IMR-90 (cell line): ENCODE results near the gene FCHO1. TPM values are rescaled to one million over a fixed set of nuclear protein-coding genes. Genes with fewer than 3 reads are reported as not detected.

Source experiments
- ATAC-seq: fragments of 200-7000 bp; cut with Tn5 transposase; 2 replicates; pipeline ENCODE4 v1.9.1; 2020; ENCODE audit warnings: low read depth, mild to moderate bottlenecking, moderate library complexity
- BruUV-seq: library from RNA; stranded (reverse); fragments of 400-500 nt; replicated peaks from 2 replicates; lab custom pipeline; 2021; lab: Mats Ljungman, UMichigan
- CTCF ChIA-PET: fragments of 300-600 bp; formaldehyde crosslinking; extraction: SDS; loops from one replicate; lab custom pipeline; 2021; ENCODE audit warnings: antibody characterized with exemption; lab: Yijun Ruan, JAX
- POLR2A ChIA-PET: fragments of 300-600 bp; sonication (Branson Sonifier 250); formaldehyde crosslinking; loops from one replicate; lab custom pipeline; 2022; ENCODE audit warnings: antibody characterized with exemption; ENCODE audit not compliant: unreplicated experiment; lab: Charles Lee
- DNase-seq: peaks from one replicate; pipeline ENCODE4 v3.0.0; 2013
- H2AFZ ChIP-seq: replicated peaks from 2 replicates; pipeline ENCODE3; 2013; ENCODE audit warnings: low read length, mild to moderate bottlenecking; ENCODE audit not compliant: poor library complexity
- H2AK5ac ChIP-seq: 2 replicates; pipeline ENCODE4 v1.6.1; 2013; ENCODE audit warnings: low read depth, low read length, inconsistent platforms
- H2AK9ac ChIP-seq: replicated peaks from 2 replicates; pipeline ENCODE3; 2013; ENCODE audit warnings: mild to moderate bottlenecking, low read depth, low read length, moderate library complexity; ENCODE audit not compliant: poor library complexity
- H2BK120ac ChIP-seq: 2 replicates; pipeline ENCODE4 v1.6.1; 2013; ENCODE audit warnings: low read depth, low read length, inconsistent platforms
- H2BK15ac ChIP-seq: 3 replicates; pipeline ENCODE4 v1.6.1; 2013; ENCODE audit warnings: low read depth, low read length, inconsistent platforms
- H2BK20ac ChIP-seq: 2 replicates; pipeline ENCODE4 v1.6.1; 2013; ENCODE audit warnings: low read depth, mild to moderate bottlenecking, inconsistent platforms, low read length, moderate library complexity
- H2BK5ac ChIP-seq: 2 replicates; pipeline ENCODE4 v1.6.1; 2013; ENCODE audit warnings: mild to moderate bottlenecking, low read depth, low read length, inconsistent platforms; ENCODE audit not compliant: poor library complexity, severe bottlenecking
- H3K14ac ChIP-seq: replicated peaks from 2 replicates; pipeline ENCODE4 v1.6.1; 2013; ENCODE audit warnings: low read depth, low read length, inconsistent platforms
- H3K18ac ChIP-seq: 2 replicates; pipeline ENCODE4 v1.6.1; 2013; ENCODE audit warnings: low read depth, low read length, control low read depth
- H3K23ac ChIP-seq: 2 replicates; pipeline ENCODE4 v1.6.1; 2013; ENCODE audit warnings: low read depth, low read length, inconsistent platforms
- H3K27ac ChIP-seq: 2 replicates; pipeline ENCODE4 v1.5.1; 2013; ENCODE audit warnings: mild to moderate bottlenecking, control low read depth, low read length; ENCODE audit not compliant: insufficient read depth
- H3K27me3 ChIP-seq: 2 replicates; pipeline ENCODE4 v1.6.1; 2013; ENCODE audit warnings: low read length; ENCODE audit not compliant: control insufficient read depth, insufficient read depth
- H3K36me3 ChIP-seq: 2 replicates; pipeline ENCODE4 v1.6.1; 2013; ENCODE audit warnings: low read length, mixed read lengths; ENCODE audit not compliant: control insufficient read depth, insufficient read depth
- H3K4ac ChIP-seq: 2 replicates; pipeline ENCODE4 v1.6.1; 2013; ENCODE audit warnings: low read depth, low read length, inconsistent platforms
- H3K4me1 ChIP-seq: 2 replicates; pipeline ENCODE4 v1.6.1; 2013; ENCODE audit warnings: low read length, mixed read lengths; ENCODE audit not compliant: control insufficient read depth, insufficient read depth
- H3K4me2 ChIP-seq: 2 replicates; pipeline ENCODE4 v1.6.1; 2013; ENCODE audit warnings: low read depth, mild to moderate bottlenecking, control low read depth, low read length, moderate library complexity
- H3K4me3 ChIP-seq: 2 replicates; pipeline ENCODE4 v1.5.1; 2013; ENCODE audit warnings: low read depth, mild to moderate bottlenecking, control low read depth, low read length, moderate library complexity; ENCODE audit not compliant: insufficient read depth
- H3K56ac ChIP-seq: 2 replicates; pipeline ENCODE4 v1.6.1; 2013; ENCODE audit warnings: low read length, inconsistent platforms; ENCODE audit not compliant: insufficient read depth; ENCODE audit errors: extremely low read depth
- H3K79me1 ChIP-seq, 2 experiments: 2 replicates each; pipeline ENCODE4 v1.6.1; 2013; ENCODE audit warnings: low read length in 2 of 2, inconsistent platforms in 1 of 2, low read depth in 1 of 2
- H3K9ac ChIP-seq: 2 replicates; pipeline ENCODE4 v1.6.1; 2013; ENCODE audit warnings: low read depth, low read length, control low read depth
- H3K9me1 ChIP-seq: 2 replicates; pipeline ENCODE4 v1.6.1; 2013; ENCODE audit warnings: low read length, inconsistent platforms; ENCODE audit not compliant: insufficient read depth
- H3K9me3 ChIP-seq: 2 replicates; pipeline ENCODE4 v1.6.1; 2013; ENCODE audit warnings: low read length; ENCODE audit not compliant: control insufficient read depth, insufficient read depth
- H4K20me1 ChIP-seq: 2 replicates; pipeline ENCODE4 v1.6.1; 2013; ENCODE audit warnings: low read length, inconsistent platforms; ENCODE audit not compliant: insufficient read depth
- H4K5ac ChIP-seq: 2 replicates; pipeline ENCODE4 v1.6.1; 2013; ENCODE audit warnings: mild to moderate bottlenecking, low read depth, low read length, control low read depth
- H4K8ac ChIP-seq, 2 experiments: 2 replicates each; pipeline ENCODE4 v1.6.1; 2013; ENCODE audit warnings: low read depth in 2 of 2, low read length in 2 of 2, control low read depth in 1 of 2, inconsistent platforms in 1 of 2
- H4K91ac ChIP-seq: 2 replicates; pipeline ENCODE4 v1.6.1; 2013; ENCODE audit warnings: low read depth, low read length, inconsistent platforms; ENCODE audit not compliant: insufficient read depth
- BHLHE40 ChIP-seq: fragments of 150-350 bp; IDR thresholded peaks from 2 replicates; pipeline ENCODE4 v1.6.1; 2016; ENCODE audit warnings: mild to moderate bottlenecking, low read depth, low read length
- CEBPB ChIP-seq: IDR thresholded peaks from 2 replicates; pipeline ENCODE4 v1.6.1; 2012; ENCODE audit warnings: low read depth, low read length, improper control_type of control experiment
- CHD1 ChIP-seq: IDR thresholded peaks from 2 replicates; pipeline ENCODE4 v1.6.1; 2012; ENCODE audit warnings: low read depth, low read length, improper control_type of control experiment
- CTCF ChIP-seq: conservative IDR thresholded peaks from 2 replicates; pipeline ENCODE4 v1.5.1; 2012; ENCODE audit warnings: mild to moderate bottlenecking, low read depth, low read length, improper control_type of control experiment
- ELK1 ChIP-seq: fragments of 150-350 bp; IDR thresholded peaks from 2 replicates; pipeline ENCODE4 v1.6.1; 2016; ENCODE audit warnings: low read depth, mild to moderate bottlenecking, low read length, moderate library complexity, borderline replicate concordance
- FOS ChIP-seq: fragments of 150-350 bp; IDR thresholded peaks from 2 replicates; pipeline ENCODE4 v1.6.1; 2016; ENCODE audit warnings: low read depth, low read length
- MAFK ChIP-seq: IDR thresholded peaks from 2 replicates; pipeline ENCODE4 v1.6.1; 2012; ENCODE audit warnings: low read depth, low read length, improper control_type of control experiment
- MAZ ChIP-seq: IDR thresholded peaks from 2 replicates; pipeline ENCODE4 v1.6.1; 2012; ENCODE audit warnings: low read depth, mild to moderate bottlenecking, low read length, improper control_type of control experiment, moderate library complexity, borderline replicate concordance
- MXI1 ChIP-seq: IDR thresholded peaks from 2 replicates; pipeline ENCODE4 v1.6.1; 2012; ENCODE audit warnings: low read depth, mild to moderate bottlenecking, low read length, moderate library complexity, borderline replicate concordance
- NFE2L2 ChIP-seq: fragments of 150-350 bp; IDR thresholded peaks from 2 replicates; pipeline ENCODE4 v1.6.1; 2016; ENCODE audit warnings: low read depth, mild to moderate bottlenecking, low read length
- POLR2A ChIP-seq: IDR thresholded peaks from 2 replicates; pipeline ENCODE4 v1.6.1; 2012; ENCODE audit warnings: mild to moderate bottlenecking, low read depth, low read length
- RAD21 ChIP-seq: IDR thresholded peaks from 2 replicates; pipeline ENCODE4 v1.6.1; 2012; ENCODE audit warnings: low read length, improper control_type of control experiment
- RCOR1 ChIP-seq: IDR thresholded peaks from 2 replicates; pipeline ENCODE4 v1.6.1; 2012; ENCODE audit warnings: mild to moderate bottlenecking, low read length, improper control_type of control experiment; ENCODE audit not compliant: insufficient replicate concordance
- RFX5 ChIP-seq: IDR thresholded peaks from 2 replicates; pipeline ENCODE4 v1.8.0; 2012; ENCODE audit warnings: low read depth, mild to moderate bottlenecking, low read length, moderate library complexity
- SMC3 ChIP-seq: fragments of 150-350 bp; IDR thresholded peaks from 2 replicates; pipeline ENCODE4 v1.6.1; 2016; ENCODE audit warnings: low read depth, mild to moderate bottlenecking, antibody characterized with exemption, low read length, moderate library complexity
- USF2 ChIP-seq: fragments of 150-350 bp; IDR thresholded peaks from 2 replicates; pipeline ENCODE4 v1.6.1; 2017; ENCODE audit warnings: mild to moderate bottlenecking, antibody characterized with exemption, low read length, low read depth
- WGBS, 2 experiments: methylation state at CpG; one replicate each; pipeline versions ENCODE4 v1.1.5 to v1.1.7; 2013; ENCODE audit warnings: missing lambda C conversion rate in 2 of 2; ENCODE audit not compliant: insufficient read length in 1 of 2; ENCODE audit errors: extremely low coverage in 2 of 2; 5-methylcytosine and 5-hydroxymethylcytosine counted together
- dilution Hi-C: fragments of 300-500 bp; cut with HindIII; formaldehyde crosslinking; loops from one replicate; pipeline ENCODE4 v1.14.3; 2018; ENCODE audit warnings: low sequenced_read_pairs; ENCODE audit not compliant: unreplicated experiment
- in situ Hi-C: fragments of 300-500 bp; cut with MboI; formaldehyde crosslinking; loops from 3 replicates; pipeline ENCODE4 v1.14.3; 2019; ENCODE audit warnings: low sequenced_read_pairs, inconsistent platforms, mixed read lengths
- intact Hi-C: fragments of 100-400 bp; cut with micrococcal nuclease; formaldehyde crosslinking; loops from 2 replicates; pipeline ENCODE4 v1.10.0; 2022
- polyA plus RNA-seq, 3 experiments: library from polyadenylated mRNA; depleted of rRNA; stranded (reverse); fragments of >200 nt; gene quantifications; 2 replicates each; pipeline ENCODE4 v1.2.3, GENCODE V29; 2012; ENCODE audit warnings: low replicate concordance in 1 of 3
- total RNA-seq: library from RNA; depleted of rRNA; stranded (reverse); fragments of >200 nt; gene quantifications from 2 replicates; pipeline ENCODE4 v1.2.3, GENCODE V29; 2012

FCHO1 gene
- total and polyA plus RNA-seq, 2 of the 4 experiments (the other 2 are of a cell fraction), result 0.18 to 1.0 TPM

- Histone ChIP-seq H2AFZ (no peak overlapping the region), H2AK5ac (no peak overlapping the region), H3K4me2 (no peak overlapping the region), H2BK20ac (no peak overlapping the region), H4K5ac (no peak overlapping the region), H2AK9ac (no peak overlapping the region), H3K27ac (no peak overlapping the region), H3K18ac (no peak overlapping the region), H3K36me3 (0 out of 2 replicates have a peak, but pooled peaks cover 2% of the 10 kb centered on the region), H3K27me3 (no peaks in the 10 kb centered on the region), H3K23ac (no peak overlapping the region), H3K4me1 (peaks cover 4% of the 10 kb centered on the region), H3K9ac (no peak overlapping the region), H3K9me1 (0 out of 2 replicates have a peak, but pooled peaks cover 5% of the 10 kb centered on the region), H3K4ac (no peak overlapping the region), H3K4me3 (no peak overlapping the region), H2BK15ac (no peak overlapping the region), H3K9me3 (no peaks in the 10 kb centered on the region), H3K14ac (no peak overlapping the region), H2BK5ac (no peak overlapping the region), H3K56ac (no peak overlapping the region), H4K20me1 (no peaks in the 10 kb centered on the region), H2BK120ac (no peak overlapping the region), H4K8ac (no peak overlapping the region), H3K79me1 (no peaks in the 10 kb centered on the region; a peak in 1 of 4 replicates), H4K91ac (no peak overlapping the region)
- ChIA-PET CTCF (interaction anchor here (0.8 to 1.1 kb wide), 2 partner anchors 11 to 25 kb away, joined by 3 read pairs; no protein-coding TSS in a partner anchor), POLR2A (no interaction called here)
- BruUV-seq, result no TSS peak
- no peak for DNase-seq
- 94% methylated on average over 2 of the region's 2 CpGs; no CpG with 5 or more reads in 1 of the 2 experiments for WGBS, 2 experiments
- TF ChIP-seq CHD1 (no peak), RCOR1 (no peak), POLR2A (no peak), CEBPB (no peak), RFX5 (no peak), USF2 (no peak), MAZ (no peak), MAFK (no peak), ELK1 (no peak), NFE2L2 (no peak), BHLHE40 (no peak), MXI1 (no peak), SMC3 (no peak), RAD21 (no peak), CTCF (no peak), FOS (no peak)
- intact Hi-C loops, result no loop called here
- in situ Hi-C loops, result no loop called here
- dilution Hi-C loops, result no loop called here
- ATAC-seq, result no peak
These were observed 9.8 kb upstream of the FCHO1 start for GRCh38 chr19:17741456-17741855.
